ENCODE data around the gene ZNF555. TPM values are rescaled to one million over a fixed set of nuclear protein-coding genes. Genes with fewer than 3 reads are reported as not detected.

The ZNF555 gene
- total RNA-seq, 1 donor from 2014 or later: 5.9 TPM

DNA sequence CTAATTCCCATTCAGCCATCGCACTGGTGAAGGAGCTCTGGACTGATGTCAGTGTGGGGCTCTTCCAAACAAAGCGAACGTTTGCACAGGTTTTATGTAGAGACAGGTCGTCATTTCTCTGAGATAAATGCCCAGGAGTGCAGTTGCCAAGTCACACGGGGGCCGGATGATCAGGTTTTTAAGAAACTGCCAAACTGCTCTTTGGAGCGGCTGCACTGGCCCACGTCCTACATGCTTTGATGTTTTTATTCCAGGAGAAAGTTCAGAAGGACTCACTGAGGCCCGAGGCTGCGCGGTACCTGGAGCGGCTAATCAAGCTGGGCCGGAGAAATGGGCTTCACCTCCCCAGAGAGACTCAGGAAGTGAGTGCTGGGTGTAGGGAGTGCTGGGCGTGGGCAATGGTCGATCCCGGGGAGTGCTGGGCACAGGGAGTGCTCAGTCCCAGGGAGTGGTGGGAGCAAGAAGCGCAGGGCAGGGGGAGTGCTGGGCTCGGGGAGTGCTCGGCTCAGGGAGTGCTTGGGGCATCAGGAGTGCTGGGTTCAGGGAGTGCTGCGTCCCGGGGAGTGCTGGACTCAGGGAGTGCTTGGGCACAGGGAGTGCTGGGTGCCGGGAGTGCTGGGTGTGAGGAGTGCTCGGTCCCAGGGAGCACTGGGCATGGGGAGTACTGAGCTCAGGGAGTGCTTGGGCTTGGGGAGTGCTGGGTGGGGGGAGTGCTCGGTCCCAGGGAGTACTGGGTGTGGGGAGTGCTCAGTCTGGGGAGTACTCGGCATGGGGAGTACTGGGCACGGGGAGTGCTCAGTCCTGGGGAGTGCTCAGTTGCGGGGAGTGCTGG, 45.2 kb upstream of the ZNF555 start:
- Mint-ChIP-seq H3K4me1 (ENCODE audit: unreplicated experiment) (no peaks in the 10 kb centered on the region), H3K4me3 (ENCODE audit: unreplicated experiment) (no peak overlapping the region), H3K36me3 (ENCODE audit: unreplicated experiment) (peaks cover 8% of the 10 kb centered on the region), H3K27me3 (ENCODE audit: unreplicated experiment) (no peaks in the 10 kb centered on the region), H3K9me3 (ENCODE audit: unreplicated experiment) (no peaks in the 10 kb centered on the region), H3K27ac (ENCODE audit: unreplicated experiment) (no peak overlapping the region)
- DNase-seq (ENCODE audit: extremely low spot score, unreplicated experiment): no peak
- no peak for TF ChIP-seq CTCF (IDR thresholded peaks at IDR 0.05)

GRCh38 chr19:2796659-2797266, 44.5 kb upstream of the ZNF555 start:
- H3K36me3 Mint-ChIP-seq (ENCODE audit: unreplicated experiment): peaks cover 8% of the 10 kb centered on the region
- no peak for TF ChIP-seq CTCF (IDR thresholded peaks at IDR 0.05)
- no peak overlapping the region for H3K27ac Mint-ChIP-seq (ENCODE audit: unreplicated experiment)
- no peaks in the 10 kb centered on the region for H3K9me3 Mint-ChIP-seq (ENCODE audit: unreplicated experiment)
- H3K4me1 Mint-ChIP-seq (ENCODE audit: unreplicated experiment): no peaks in the 10 kb centered on the region
- DNase-seq (ENCODE audit: extremely low spot score, unreplicated experiment): no peak
- no peaks in the 10 kb centered on the region for H3K27me3 Mint-ChIP-seq (ENCODE audit: unreplicated experiment)
- H3K4me3 Mint-ChIP-seq (ENCODE audit: unreplicated experiment): no peak overlapping the region

DNA sequence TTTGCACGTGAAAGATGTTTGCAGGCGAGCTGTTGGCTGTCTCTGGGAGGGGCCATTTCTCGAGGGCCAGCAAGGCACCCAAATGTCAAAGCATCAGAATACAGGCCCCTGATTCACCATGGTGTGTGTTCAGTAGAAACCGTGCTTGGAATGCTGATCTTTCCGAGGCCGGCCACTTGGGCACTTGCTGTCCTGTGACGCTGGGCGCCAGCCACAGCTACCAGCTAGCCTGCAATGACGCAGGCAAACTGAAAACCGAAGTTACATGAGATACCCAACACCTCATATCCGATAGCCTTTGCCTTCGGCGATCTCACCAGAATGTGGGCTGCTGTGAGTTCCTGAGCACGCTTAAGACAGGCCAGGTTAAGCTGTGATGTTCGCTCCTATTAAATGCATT, 44.0 kb upstream of the ZNF555 start:
- no peak for TF ChIP-seq CTCF (IDR thresholded peaks at IDR 0.05)

GRCh38 chr19:2798158-2798685, 43.1 kb upstream of the ZNF555 start:
- DNase-seq (ENCODE audit: extremely low spot score, unreplicated experiment): no peak
- peaks cover 12% of the 10 kb centered on the region for H3K36me3 Mint-ChIP-seq (ENCODE audit: unreplicated experiment)
- no peaks in the 10 kb centered on the region for H3K4me1 Mint-ChIP-seq (ENCODE audit: unreplicated experiment)
- no peak overlapping the region for H3K4me3 Mint-ChIP-seq (ENCODE audit: unreplicated experiment)
- H3K9me3 Mint-ChIP-seq (ENCODE audit: unreplicated experiment): no peaks in the 10 kb centered on the region
- H3K27me3 Mint-ChIP-seq (ENCODE audit: unreplicated experiment): no peaks in the 10 kb centered on the region
- H3K27ac Mint-ChIP-seq (ENCODE audit: unreplicated experiment): no peak overlapping the region
- no peak for TF ChIP-seq CTCF (IDR thresholded peaks at IDR 0.05)

More for the DNA sequence above, 44.0 kb upstream of the ZNF555 start:
- no peaks in the 10 kb centered on the region for H3K4me1 Mint-ChIP-seq (ENCODE audit: unreplicated experiment)
- no peak overlapping the region for H3K4me3 Mint-ChIP-seq (ENCODE audit: unreplicated experiment)
- H3K9me3 Mint-ChIP-seq (ENCODE audit: unreplicated experiment): no peaks in the 10 kb centered on the region
- DNase-seq (ENCODE audit: extremely low spot score, unreplicated experiment): no peak
- peaks cover 8% of the 10 kb centered on the region for H3K36me3 Mint-ChIP-seq (ENCODE audit: unreplicated experiment)
- no peaks in the 10 kb centered on the region for H3K27me3 Mint-ChIP-seq (ENCODE audit: unreplicated experiment)
- H3K27ac Mint-ChIP-seq (ENCODE audit: unreplicated experiment): no peak overlapping the region

GRCh38 chr19:2798733-2799132, 42.5 kb upstream of the ZNF555 start:
- Mint-ChIP-seq H3K27me3 (ENCODE audit: unreplicated experiment) (no peaks in the 10 kb centered on the region), H3K4me1 (ENCODE audit: unreplicated experiment) (no peaks in the 10 kb centered on the region), H3K27ac (ENCODE audit: unreplicated experiment) (no peak overlapping the region), H3K9me3 (ENCODE audit: unreplicated experiment) (no peaks in the 10 kb centered on the region), H3K36me3 (ENCODE audit: unreplicated experiment) (peaks cover 10% of the 10 kb centered on the region), H3K4me3 (ENCODE audit: unreplicated experiment) (no peak overlapping the region)
- no peak for TF ChIP-seq CTCF (IDR thresholded peaks at IDR 0.05)
- DNase-seq (ENCODE audit: extremely low spot score, unreplicated experiment): no peak
